Activated T-helper 17 cell treated with anti-CD3 and anti-CD28 coated beads, Interleukin-2, amount 50 U/mL, for 72 hours (primary cell): ENCODE data around the gene SYNGR2. TPM values are rescaled to one million over a fixed set of nuclear protein-coding genes. Genes with fewer than 3 reads are reported as not detected.

ENCODE experiments used
- ATAC-seq: fragments of 150-1000 bp; cut with Tn5 transposase; replicated peaks from 2 replicates; pipeline ENCODE4 v1.10.0; 2021; ENCODE audit warnings: mild to moderate bottlenecking, moderate library complexity
- H3K27ac Mint-ChIP-seq: one replicate; pipeline ENCODE4 v1.8.0; 2022; ENCODE audit warnings: mixed read lengths
- H3K27me3 Mint-ChIP-seq: one replicate; pipeline ENCODE4 v1.8.0; 2022; ENCODE audit warnings: mixed read lengths
- H3K36me3 Mint-ChIP-seq: one replicate; pipeline ENCODE4 v1.8.0; 2022; ENCODE audit warnings: low read depth, mild to moderate bottlenecking, mixed read lengths
- H3K4me1 Mint-ChIP-seq: one replicate; pipeline ENCODE4 v1.8.0; 2022; ENCODE audit warnings: mixed read lengths
- H3K4me3 Mint-ChIP-seq: one replicate; pipeline ENCODE4 v1.8.0; 2022; ENCODE audit warnings: mild to moderate bottlenecking, mixed read lengths
- H3K9me3 Mint-ChIP-seq: one replicate; pipeline ENCODE4 v1.8.0; 2022; ENCODE audit warnings: mixed read lengths
- total RNA-seq, 2 donors: library from RNA; stranded (reverse); gene quantifications; one replicate each; pipeline ENCODE4 v1.2.3, GENCODE V29; 2022

The SYNGR2 gene
- total RNA-seq, 2 donors from 2014 or later, result 90.4 to 118 TPM

DNA sequence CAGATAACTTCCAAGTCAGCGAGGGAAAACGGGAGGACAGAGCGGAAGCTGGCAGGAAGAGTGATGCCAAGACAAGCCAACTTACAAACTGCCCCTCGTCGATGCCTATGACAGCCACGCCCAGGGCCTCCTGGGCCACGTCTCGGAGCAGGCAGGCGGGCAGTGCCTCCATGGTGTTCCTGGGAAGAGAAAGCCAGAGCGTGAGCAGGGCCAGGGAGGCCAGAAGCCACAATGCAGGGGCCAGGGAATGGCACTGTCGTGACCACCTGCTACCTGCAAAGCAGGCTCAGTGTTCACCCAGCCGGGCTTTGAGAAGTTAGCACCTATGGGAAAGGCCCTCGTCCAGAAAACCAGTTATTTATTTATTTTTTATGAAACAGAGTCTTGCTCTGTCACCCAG is 14.1 kb downstream of the SYNGR2 start:
- Mint-ChIP-seq H3K4me3 (no peak overlapping the region), H3K9me3 (no peaks in the 10 kb centered on the region), H3K27me3 (no peaks in the 10 kb centered on the region), H3K36me3 (peaks cover 73% of the 10 kb centered on the region), H3K27ac (no peak overlapping the region), H3K4me1 (peaks cover 18% of the 10 kb centered on the region)
- ATAC-seq, result no peak

DNA sequence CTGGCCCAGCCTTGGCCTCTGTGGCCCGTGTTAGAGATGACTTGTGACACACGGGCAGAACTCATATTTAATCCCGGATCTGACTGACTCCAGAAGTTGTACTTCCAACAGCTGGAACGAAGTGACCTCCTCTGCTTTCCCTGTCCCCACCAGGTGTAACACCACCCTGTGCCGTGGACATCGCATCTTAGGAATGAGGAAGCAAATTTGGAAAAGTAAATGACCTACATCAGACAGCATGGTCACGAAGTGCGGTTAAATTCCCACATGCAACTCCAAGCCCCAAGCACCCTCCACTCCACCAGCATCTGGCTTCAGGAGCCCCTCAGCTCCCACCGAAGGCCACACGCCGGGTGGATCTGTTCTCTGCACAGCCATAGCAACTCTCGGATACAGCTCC is 15.5 kb downstream of the SYNGR2 start:
- no peak for ATAC-seq
- H3K4me1 Mint-ChIP-seq, result peaks cover 18% of the 10 kb centered on the region
- no peaks in the 10 kb centered on the region for H3K9me3 Mint-ChIP-seq
- H3K27ac Mint-ChIP-seq, result no peak overlapping the region
- H3K4me3 Mint-ChIP-seq, result peak overlapping the region; percentile 73
- H3K27me3 Mint-ChIP-seq, result no peaks in the 10 kb centered on the region
- H3K36me3 Mint-ChIP-seq, result peaks cover 66% of the 10 kb centered on the region

DNA sequence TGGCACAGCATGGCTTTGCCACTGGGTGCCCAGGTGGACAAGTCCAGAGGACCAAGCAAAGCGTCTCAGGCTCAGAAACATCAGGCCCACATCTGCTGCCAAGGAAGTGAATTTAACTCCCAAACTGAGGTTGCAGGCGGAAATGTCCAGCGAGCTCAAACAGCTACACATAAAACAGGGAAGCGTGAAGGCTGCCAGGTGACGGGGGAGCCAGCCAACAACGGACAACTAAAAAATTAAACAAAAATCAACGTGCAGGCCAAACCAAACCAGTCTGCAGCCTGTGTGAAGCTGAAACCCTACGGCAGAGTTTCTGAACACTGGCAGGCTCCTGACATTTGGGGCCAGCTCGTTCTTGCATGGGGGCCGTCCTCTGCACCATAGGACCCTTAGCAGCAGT is 16.0 kb downstream of the SYNGR2 start:
- Mint-ChIP-seq H3K36me3 (peaks cover 62% of the 10 kb centered on the region), H3K4me3 (peak overlapping the region; percentile 73), H3K4me1 (peaks cover 18% of the 10 kb centered on the region), H3K9me3 (no peaks in the 10 kb centered on the region), H3K27ac (no peak overlapping the region), H3K27me3 (no peaks in the 10 kb centered on the region)
- ATAC-seq, result no peak

DNA sequence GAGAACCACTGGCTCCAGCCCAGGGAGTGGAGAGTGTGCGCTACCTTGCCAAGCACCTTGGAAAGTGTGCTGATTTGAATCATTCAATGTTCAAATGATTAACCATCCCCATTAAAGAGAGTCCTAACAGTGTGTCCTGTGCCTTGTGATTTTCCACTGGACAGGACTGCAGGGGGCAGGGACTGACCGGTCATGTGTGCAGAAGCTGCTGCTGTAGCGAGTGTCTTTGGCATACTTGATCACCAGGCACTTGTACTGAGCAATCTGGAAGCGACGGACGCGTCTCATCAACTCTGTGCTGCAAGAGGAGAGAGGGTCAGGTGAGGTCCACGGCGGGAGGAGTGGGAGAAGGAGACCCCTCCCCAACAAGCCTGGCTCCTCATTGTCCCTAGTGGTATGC is 16.5 kb downstream of the SYNGR2 start:
- Mint-ChIP-seq H3K4me1 (peaks cover 18% of the 10 kb centered on the region), H3K4me3 (peak overlapping the region; percentile 73), H3K27ac (peak overlapping the region; percentile 44), H3K27me3 (no peaks in the 10 kb centered on the region), H3K9me3 (no peaks in the 10 kb centered on the region), H3K36me3 (peaks cover 56% of the 10 kb centered on the region)
- ATAC-seq, result no peak

DNA sequence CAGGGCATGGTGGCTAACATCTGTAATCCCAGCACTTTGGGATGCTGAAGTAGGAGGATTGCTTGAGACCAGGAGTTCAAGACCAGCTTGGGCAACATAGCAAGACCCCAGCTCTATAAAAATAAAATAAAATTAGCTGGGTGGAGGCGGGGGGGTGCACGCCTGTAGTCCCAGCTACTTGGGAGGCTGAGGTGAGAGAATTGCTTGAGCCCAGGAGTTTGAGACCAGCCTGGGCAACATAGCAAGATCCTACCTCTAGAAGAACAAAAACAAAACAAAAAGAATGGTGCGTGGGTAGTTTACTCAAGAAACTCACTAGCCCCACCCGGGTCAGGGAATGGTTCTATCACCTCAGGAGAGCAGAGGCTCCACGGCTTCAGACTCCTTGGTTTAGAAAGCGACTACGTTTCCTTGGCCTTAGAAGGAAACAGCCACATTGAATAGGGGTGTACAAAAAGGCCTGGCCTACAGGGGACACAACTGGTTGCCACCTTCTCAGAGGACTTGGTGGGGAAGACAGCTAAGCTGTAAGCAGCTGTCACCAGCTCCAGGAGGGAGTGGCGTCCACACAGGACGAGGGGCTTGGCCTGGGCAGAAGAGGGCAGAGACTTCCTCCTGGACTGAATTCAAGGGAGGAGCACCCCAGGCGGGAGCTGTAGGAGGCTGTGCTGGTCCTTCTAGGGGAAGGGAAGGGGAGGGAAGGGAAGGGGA is 17.8 kb downstream of the SYNGR2 start:
- ATAC-seq, result no peak
- peak overlapping the region; percentile 73 for H3K4me3 Mint-ChIP-seq
- peak overlapping the region; percentile 1 for H3K27ac Mint-ChIP-seq
- peaks cover 56% of the 10 kb centered on the region for H3K36me3 Mint-ChIP-seq
- H3K27me3 Mint-ChIP-seq, result no peaks in the 10 kb centered on the region
- H3K9me3 Mint-ChIP-seq, result no peaks in the 10 kb centered on the region
- peaks cover 12% of the 10 kb centered on the region for H3K4me1 Mint-ChIP-seq

DNA sequence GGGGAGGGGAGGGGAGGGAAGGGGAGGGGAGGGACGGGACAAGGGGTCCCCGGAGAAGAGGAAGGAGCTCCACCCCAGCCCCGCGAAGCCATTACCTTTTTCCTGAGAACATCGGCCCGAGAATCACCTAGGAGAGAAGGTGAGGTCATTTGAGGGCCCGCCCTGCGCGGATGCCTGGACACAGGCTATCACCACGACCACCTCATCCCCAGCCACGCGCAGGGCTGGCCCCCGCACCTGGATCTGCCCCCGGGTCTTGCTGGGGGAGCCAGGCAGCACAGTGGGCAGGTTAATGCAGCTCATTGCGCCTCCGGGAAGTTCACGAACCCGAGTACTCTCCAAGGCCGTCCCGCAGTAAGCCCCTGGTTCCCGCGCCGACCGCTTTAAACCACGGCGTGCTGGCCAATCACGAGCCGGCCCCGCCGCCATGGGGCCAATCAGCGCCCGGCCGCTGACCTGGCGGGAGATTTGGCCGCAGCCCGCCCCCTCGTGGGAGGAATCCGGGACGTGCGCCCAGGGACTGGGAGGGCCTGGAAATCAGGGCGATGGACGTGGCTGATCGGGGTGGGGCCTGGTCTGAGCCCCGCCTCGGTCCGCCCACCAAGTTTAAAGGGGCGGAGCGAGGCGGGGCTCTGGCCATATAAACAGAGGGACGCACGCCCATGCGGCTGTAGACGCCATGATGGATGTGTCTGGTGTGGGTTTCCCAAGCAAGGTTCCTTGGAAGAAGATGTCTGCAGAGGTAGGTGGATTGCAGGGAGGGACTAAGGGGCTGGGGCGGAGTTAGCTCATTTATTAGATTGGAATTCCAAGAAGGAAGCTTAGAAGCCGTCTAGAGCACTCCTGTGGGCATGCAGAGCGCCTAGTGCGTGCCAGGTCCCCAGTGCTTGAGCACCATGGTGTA is 18.6 kb downstream of the SYNGR2 start, which contains the start of the genes AFMID and TK1:
Gene AFMID, plus strand, starts transcription at position 671 of the 904 bp plus-strand sequence. Its CDS starts 9 bp downstream, at position 680.
Gene TK1, minus strand, starts transcription at position 361 of the 904 bp plus-strand sequence. Its CDS starts 58 bp downstream, at position 303.
- H3K27ac Mint-ChIP-seq, result peak within 1 kb of the TSS; percentile 1
- H3K27me3 Mint-ChIP-seq, result no peaks in the 10 kb centered on the region
- H3K36me3 Mint-ChIP-seq, result peaks cover 55% of the 10 kb centered on the region
- peak; percentile 98 for ATAC-seq
- H3K4me3 Mint-ChIP-seq, result peak within 1 kb of the TSS; percentile 73
- peaks cover 12% of the 10 kb centered on the region for H3K4me1 Mint-ChIP-seq
- no peaks in the 10 kb centered on the region for H3K9me3 Mint-ChIP-seq

DNA sequence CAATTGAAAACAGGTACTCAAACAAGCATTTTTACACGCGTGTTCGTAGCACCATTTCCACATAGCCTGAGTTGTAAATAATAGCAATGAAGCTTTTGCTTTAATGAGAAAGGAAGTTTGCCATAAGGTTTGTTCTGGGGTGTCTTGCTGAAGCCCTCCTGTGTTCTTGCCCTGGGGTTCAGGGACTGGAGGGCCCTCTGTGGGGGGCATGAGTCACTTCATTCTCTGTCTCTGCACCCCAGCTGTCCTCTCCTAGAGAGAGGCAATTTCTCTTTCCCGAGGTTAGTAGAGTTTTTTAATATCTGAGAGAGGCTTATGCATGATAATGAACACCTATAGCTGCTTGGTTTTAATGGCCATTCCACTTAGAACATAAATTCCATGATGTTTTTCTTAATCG is 28.3 kb downstream of the SYNGR2 start:
- Mint-ChIP-seq H3K9me3 (no peaks in the 10 kb centered on the region), H3K36me3 (peaks cover 59% of the 10 kb centered on the region), H3K4me3 (no peak overlapping the region), H3K4me1 (no peaks in the 10 kb centered on the region), H3K27ac (no peak overlapping the region), H3K27me3 (no peaks in the 10 kb centered on the region)
- no peak for ATAC-seq

DNA sequence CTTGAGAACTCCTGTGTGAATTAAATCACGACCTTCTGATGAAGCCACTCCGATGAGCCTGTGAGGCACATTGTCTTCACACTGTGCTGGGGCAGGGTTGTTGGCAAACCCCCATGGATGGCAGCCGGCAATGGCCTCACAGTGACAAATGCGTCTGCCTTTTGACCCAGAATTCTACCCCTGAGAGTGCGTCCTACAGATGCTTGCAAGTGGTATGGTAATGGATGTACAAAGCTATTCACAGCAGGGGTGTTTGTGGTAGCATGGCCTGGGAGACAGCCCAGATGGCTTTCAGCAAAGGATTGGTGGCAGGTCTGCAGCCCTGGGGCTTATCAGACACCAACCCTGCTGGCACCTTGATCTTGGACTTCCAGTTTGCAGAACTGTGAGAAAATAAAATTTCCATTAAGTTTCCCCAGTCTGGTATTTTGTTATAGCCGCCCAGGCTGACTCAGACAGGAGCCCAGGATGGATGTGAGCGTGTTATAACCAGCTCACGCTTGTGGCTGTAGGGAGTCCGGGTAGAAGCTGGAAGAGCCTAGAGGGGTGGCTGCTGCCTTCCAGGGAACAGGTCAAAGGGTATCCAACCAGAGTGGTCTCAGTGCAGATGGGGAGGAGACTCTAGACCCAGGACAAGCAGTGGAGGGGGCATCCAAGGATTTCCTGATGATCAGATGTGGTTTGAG is 28.9 kb downstream of the SYNGR2 start:
- Mint-ChIP-seq H3K27me3 (no peaks in the 10 kb centered on the region), H3K27ac (no peak overlapping the region), H3K9me3 (no peaks in the 10 kb centered on the region), H3K4me1 (no peaks in the 10 kb centered on the region), H3K4me3 (no peak overlapping the region), H3K36me3 (peaks cover 53% of the 10 kb centered on the region)
- no peak for ATAC-seq

DNA sequence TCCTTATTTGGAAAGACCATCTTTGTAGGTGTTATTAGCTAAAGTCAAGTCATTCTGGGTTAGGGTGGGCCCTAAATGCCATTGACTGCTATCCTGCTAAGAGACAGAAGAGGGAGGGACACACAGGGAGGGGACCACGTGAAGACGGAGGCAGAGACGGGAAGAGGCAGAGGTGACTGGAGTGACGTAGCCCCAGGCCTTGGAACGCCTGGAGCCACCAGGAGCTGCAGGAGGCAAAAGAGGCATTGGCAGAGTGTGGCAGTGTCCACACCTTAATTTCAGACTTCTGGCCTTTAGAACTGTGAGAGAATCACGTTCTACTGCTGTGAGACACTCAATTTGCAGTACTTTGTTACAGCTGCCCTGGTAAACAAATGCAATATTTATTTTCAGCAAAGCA is 32.1 kb downstream of the SYNGR2 start:
- Mint-ChIP-seq H3K4me3 (no peak overlapping the region), H3K9me3 (no peaks in the 10 kb centered on the region), H3K36me3 (peaks cover 26% of the 10 kb centered on the region), H3K4me1 (no peaks in the 10 kb centered on the region), H3K27me3 (no peaks in the 10 kb centered on the region), H3K27ac (no peak overlapping the region)
- ATAC-seq, result no peak

DNA sequence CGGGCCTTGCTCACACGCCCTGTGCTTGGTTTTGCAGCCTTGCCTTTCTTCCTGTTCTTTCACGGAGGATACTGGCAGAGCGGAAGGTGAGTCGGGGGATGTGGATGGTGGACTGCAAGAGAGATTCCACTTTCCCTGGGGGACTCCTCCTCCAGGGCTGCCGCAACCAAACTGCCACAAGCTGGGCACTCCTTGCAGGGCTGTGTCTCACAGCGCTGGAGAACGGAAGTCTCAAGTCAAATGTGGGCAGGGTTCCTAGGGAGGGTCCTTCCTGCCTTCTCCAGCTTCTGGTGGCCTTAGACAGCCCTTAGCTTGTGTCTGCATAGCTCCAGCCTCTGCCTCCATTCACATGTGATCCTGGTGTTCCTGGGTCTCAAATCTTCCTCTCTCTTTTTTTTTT is 34.3 kb downstream of the SYNGR2 start:
- Mint-ChIP-seq H3K36me3 (peaks cover 11% of the 10 kb centered on the region), H3K4me3 (no peak overlapping the region), H3K9me3 (no peaks in the 10 kb centered on the region), H3K4me1 (no peaks in the 10 kb centered on the region), H3K27ac (no peak overlapping the region), H3K27me3 (no peaks in the 10 kb centered on the region)
- ATAC-seq, result no peak

DNA sequence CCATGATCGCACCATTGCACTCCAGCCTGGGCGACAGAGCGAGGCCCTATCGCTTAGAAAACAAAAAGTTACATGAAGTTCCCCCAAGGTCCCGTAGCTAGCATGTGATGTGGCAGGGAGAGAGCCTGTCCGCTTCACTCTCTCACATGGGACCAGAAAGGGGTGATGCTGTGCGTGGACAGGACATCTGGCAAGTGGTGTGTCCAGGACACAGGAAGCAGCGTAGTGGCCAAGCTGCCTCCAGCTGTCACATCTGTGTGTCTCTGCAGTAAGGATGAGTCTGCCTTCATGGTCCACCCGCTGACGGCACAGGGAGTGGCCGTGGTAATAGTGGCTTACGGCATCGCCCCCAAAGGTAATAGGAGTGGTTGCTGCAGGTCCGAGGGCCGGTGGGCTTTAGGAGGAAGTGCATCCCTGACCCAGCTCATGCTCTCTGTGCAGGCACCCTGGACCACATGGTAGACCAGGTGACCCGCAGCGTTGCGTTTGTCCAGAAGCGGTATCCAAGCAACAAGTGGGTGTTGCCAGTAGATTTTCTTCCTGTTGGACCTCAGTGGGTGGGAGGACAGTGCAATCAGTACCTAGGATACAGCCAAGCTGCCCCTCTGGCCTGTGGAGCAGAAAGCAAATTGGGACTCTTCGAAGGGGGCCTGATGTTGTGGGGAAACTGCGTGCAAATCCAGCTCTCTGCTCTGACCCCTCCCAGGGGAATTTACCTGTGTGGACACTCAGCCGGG is 36.2 kb downstream of the SYNGR2 start:
- no peaks in the 10 kb centered on the region for H3K36me3 Mint-ChIP-seq
- H3K27ac Mint-ChIP-seq, result no peak overlapping the region
- H3K9me3 Mint-ChIP-seq, result no peaks in the 10 kb centered on the region
- no peak for ATAC-seq
- no peaks in the 10 kb centered on the region for H3K27me3 Mint-ChIP-seq
- no peaks in the 10 kb centered on the region for H3K4me1 Mint-ChIP-seq
- H3K4me3 Mint-ChIP-seq, result no peak overlapping the region

DNA sequence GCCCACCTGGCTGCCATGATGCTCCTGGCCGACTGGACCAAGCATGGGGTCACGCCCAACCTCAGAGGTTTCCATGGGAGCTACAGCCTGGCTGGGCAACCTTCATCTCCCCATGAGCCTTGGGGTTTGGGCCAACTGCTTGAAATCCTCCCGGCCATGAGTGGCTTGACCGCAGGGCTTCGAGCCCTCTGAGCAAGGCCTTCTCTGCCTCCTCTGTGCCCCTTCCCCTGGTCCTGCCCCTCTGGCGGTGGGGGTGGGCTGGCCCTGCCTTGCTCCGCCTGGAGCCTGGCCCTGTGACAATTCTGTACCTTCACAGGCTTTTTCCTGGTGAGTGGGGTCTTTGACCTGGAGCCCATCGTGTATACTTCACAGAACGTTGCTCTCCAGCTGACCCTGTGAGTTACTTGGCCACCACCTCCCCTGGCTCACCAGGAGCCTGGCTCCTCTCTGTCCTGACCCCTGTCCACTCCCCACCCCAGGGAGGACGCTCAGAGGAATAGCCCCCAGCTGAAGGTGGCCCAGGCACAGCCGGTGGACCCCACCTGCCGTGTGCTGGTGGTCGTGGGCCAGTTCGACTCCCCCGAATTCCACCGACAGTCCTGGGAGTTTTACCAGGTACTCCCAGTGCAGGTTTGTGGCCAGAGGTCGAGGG is 36.9 kb downstream of the SYNGR2 start:
- no peaks in the 10 kb centered on the region for H3K4me1 Mint-ChIP-seq
- H3K27me3 Mint-ChIP-seq, result no peaks in the 10 kb centered on the region
- no peaks in the 10 kb centered on the region for H3K36me3 Mint-ChIP-seq
- no peaks in the 10 kb centered on the region for H3K9me3 Mint-ChIP-seq
- ATAC-seq, result no peak
- H3K4me3 Mint-ChIP-seq, result no peak overlapping the region
- no peak overlapping the region for H3K27ac Mint-ChIP-seq

DNA sequence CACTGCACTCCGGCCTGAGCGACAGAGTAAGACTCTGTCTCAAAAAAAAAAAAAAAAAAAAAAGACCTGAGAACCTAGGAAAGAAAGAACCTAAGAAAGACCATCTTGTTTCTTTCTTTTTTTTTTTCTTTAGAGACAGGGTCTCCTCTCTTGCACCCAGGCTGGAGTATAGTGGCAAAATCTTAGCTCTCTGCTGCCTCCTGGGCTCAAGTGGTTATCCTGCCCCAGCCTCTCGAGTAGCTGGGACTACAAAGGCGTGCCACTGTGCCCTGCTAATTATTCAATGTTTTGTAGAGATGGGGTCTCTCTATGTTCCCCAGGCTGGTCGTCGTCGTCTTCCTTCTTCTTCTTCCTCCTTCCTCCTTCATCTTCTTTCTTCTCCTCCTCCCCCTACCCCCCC is 37.9 kb downstream of the SYNGR2 start:
- H3K4me3 Mint-ChIP-seq, result no peak overlapping the region
- no peaks in the 10 kb centered on the region for H3K9me3 Mint-ChIP-seq
- H3K27me3 Mint-ChIP-seq, result no peaks in the 10 kb centered on the region
- H3K4me1 Mint-ChIP-seq, result no peaks in the 10 kb centered on the region
- H3K36me3 Mint-ChIP-seq, result no peaks in the 10 kb centered on the region
- H3K27ac Mint-ChIP-seq, result no peak overlapping the region
- no peak for ATAC-seq
